NCI-H2196 (cell line): ENCODE measurements around the gene SAMD4A.

Experiments
- DNase-seq: peaks from one replicate; lab custom pipeline; 2025; ENCODE audit not compliant: unreplicated experiment; lab: John Stamatoyannopoulos, UW

SAMD4A gene

DNA sequence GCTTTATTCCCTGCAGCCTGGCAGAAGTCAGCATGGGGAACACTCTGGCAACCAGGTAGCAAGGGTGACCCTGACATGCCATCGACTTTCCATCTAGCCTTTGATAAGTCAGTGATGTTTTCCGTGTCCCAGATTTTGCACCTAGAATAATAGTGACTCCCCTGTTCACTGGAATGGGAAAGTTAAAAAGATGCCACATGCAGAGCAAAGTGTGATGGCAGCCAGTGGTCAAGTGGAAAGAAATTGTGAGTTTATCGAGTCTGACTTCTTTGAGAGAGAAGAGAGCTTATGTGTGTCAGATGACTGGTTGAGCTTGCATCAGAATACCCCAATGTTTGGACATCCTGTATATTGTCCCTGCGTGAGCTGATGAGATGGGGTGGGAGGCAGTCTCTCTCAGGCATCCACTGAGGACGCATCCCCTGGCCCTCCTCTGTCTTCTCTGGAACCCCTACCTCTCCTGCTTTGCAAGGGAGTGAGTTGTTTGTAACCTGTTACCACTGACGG lies 187.2 kb downstream of the SAMD4A start:
- no peak for DNase-seq

DNA sequence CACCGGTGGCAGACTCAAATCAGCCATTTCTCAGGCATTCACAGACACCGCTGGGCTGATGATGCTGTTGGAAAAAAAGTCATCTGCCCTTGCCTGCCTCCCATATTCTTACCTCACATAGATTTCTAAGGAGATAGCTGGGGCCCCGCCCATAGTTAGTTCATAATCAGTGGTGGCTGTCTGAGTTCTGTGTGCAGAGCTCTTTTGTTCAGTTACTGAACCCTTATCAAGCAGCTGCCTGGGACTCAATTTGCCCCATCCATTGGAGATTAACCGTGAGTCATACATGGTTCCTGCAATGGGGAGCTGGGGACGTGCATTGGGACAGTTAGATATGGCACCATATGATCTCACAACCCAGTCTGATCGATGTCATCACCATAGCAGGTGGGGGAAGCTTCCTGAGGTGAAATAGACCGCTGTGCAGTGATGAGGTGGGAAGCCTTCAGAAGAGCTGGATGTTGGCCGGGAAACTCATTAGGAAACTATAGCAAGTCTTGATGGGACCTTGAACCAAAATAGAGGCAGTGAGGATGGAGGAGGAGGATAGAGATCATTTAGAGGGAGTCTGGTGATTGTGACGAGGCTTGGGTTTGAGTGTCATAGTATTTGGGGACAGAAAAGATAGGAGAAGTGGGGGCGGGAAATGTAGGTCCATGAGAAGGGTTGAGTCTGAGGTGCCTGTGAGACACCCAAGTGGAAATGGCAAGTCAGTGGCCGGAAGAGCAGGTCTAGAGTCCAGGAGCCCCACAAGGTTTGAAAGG lies 187.9 kb downstream of the SAMD4A start:
- DNase-seq = no peak

DNA sequence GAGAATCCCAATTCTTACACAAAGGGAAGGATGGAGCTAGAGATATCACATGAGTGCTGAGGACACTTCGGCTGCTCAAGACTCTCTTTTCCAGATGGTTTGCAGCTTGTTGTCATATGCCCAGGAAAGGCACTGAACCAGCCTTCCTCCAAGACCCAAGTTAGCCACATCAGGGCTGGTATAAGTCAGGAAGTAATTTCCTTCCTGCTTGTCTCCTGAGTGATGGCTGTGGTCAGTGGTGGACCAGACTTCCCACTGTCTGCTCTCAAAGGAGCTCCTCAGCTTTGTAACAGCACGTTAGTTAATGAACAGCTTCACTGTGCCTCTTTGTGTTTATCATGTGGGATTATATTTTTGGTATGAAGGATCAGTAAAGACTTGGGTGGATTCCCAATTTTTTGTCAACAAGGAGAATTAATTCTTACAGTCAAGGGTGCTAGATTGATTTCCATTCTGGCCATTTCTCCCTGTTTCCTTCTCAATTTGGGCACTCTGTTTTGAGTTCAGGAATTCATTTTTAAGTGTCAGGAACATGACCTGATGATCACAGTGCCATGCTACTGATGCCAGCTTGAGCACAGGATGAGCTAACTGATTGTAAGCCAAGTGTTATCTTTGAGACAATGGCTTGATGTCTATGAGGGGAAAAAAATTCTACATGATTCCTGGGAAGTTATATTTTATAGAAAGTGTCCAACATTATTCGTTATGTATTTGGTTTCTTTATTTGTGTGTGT lies 189.9 kb downstream of the SAMD4A start:
- DNase-seq = no peak

DNA sequence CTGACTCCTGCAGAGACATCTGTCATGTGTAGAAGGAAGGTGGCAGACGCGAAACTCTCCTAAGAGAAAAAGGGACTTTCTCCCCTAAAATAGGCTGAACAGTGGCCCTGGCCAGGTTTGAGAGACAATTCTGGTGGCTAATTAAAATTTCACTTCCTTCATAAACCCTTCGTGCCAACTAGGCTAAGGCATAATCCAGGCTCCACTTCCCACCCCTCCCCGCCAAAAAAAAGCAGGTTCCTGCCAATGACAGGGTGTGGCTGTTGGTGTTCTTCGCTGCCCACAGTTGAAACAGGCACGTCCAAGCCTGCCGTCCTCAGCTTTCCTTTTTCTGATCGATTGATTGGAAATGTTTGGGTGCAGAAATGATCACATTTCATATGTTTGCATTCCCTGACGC lies 191.1 kb downstream of the SAMD4A start:
- no peak for DNase-seq

DNA sequence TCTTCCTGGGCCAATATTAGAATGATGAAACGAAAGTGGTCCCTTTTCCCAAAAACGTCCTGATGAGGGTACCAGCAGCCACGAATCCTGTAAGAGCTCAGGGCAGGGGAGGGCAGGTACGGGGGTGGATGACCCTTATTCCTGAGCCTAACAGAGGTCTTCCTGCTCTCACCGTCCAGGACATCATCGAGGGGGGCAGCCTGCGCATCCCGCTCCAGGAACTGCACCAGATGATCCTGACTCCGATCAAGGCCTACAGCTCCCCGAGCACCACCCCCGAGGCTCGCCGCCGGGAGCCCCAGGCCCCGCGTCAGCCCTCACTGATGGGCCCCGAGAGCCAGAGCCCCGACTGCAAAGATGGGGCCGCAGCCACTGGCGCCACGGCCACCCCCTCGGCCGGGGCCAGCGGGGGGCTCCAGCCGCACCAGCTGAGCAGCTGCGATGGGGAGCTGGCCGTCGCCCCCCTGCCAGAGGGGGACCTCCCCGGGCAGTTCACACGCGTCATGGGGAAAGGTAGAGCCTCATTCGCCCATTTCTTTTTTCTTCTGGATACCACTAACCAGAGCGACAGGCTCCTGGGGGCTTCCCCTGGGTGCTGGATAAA lies 193.2 kb downstream of the SAMD4A start:
- no peak for DNase-seq

DNA sequence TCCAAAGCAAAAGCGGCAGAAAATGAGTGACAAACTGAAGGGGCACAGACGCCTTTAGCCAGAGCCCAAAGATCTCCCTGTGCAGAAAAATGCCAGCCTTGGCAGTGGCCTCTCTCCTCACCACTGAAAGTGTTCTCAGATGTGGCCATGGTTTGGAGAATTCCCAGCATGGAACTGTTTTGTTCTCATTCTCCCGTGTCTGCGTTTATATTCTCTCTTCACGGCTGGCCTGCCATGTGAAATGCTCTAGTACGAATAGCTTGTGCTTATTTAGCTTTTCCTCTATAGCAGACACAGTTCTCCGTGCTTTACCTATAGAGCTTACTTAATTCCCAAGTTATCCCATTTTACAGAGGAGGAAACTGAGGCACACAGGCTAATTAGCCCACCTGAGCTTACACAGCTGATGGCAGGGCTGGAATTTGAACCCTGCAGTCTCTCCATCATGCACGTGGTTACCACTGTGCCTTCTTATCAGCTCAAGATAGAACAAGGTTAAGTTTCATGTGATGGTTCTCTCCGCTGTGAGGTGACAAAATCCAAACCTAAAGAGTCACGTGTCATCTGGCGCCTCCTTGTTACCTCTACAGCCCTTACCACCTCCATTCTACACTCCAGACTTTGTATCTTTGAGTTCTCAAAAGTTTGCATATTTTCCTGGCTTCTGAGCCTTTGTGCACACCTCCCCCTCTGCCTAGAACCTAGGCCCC lies 194.1 kb downstream of the SAMD4A start:
- DNase-seq = no peak

DNA sequence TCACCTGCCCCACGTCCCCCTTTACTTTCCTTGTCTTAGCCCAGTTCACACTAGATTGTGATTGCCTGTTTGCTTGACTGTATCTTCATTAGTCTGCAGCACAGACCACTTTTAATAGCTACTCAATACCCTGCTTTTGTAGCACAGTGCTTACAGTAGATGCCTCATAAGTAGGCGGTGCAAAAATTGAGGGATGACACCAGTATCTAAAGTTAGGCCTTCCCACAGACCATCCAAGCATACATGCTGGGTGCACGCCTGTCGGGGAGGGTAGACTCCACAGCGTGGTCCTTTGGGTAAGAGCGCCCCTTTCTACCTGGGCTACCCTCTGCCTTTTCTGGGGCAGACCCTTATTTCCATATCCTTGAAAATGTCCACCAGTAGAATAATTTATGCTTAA lies 194.9 kb downstream of the SAMD4A start:
- DNase-seq = no peak

DNA sequence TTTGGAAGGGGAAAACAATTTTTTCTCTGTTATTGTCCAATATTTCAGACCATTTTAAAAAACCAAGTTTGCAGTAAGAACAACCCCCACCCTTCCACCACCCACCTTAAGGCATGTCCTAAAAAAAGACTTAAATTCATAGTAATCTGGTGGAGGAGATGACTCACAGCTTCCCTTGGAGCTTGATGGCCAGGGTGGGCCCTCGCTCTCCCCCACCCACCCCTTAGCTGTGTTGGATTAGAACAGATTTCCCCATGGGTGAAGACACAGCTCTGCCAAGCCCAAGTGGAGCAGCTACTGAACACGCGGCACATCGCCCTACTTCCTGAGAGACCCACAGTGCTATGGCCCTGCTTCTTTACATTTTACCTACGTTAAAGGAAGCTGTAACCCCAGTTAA lies 195.4 kb downstream of the SAMD4A start:
- DNase-seq = no peak

DNA sequence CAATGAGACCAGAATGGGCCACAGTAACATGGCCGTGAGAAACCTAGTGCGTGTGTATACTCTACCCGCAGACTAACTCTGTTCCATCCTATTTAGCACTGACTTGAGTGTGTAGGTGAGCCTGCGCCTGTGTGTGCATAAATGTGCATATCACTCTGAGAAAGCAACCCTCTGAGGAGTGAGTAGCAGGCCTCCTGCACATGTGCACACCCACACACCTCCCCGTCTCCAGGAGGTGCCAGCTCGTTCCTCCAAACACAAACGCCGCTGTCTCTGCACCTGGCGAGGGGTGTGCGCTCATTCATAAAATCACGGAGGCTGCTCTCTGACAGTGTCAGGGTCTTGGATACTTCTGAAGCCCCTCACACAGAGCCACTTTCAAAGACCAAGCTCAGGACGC lies 196.8 kb downstream of the SAMD4A start:
- no peak for DNase-seq

DNA sequence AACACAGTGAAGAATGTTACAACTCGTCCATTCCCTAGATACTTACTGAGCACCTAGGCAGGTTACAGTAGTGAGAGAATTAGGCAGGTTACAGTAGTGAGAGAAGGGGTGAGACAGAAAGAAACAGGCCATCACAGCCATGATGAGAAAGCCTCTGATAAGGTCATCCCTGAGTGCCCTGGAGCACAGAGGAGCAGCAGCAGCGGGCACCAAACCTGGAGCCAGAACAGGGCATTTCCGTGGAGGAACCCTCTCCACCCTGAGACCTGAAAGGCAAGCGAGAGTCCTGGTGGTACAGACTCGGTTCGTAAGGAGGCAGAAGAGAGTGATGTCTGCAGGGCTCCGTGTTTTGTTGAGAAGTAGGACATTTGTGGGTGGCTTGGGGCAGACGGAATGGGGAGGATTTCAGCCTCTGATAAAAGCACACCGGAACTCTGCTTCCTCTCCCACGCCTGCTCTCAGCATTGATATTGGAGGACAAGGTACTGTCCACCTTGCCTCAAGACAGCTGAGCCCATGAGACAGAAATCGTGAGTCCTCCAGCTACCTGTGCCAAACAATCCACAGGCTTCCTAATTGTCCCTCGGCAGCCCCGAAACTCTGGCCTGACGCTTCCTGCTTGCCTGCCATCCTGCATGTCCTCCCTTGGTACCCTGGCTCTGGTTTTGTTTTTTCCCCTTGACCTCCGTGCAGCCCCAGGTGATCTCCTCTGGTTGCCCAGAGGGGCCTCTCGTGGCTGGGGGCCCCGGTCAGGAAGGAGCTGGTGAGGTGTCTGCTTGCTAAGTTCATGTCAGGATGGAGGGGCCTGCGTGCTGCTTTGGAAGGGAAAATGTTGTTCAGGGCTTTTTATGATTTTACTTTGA lies 199.6 kb downstream of the SAMD4A start:
- no peak for DNase-seq

DNA sequence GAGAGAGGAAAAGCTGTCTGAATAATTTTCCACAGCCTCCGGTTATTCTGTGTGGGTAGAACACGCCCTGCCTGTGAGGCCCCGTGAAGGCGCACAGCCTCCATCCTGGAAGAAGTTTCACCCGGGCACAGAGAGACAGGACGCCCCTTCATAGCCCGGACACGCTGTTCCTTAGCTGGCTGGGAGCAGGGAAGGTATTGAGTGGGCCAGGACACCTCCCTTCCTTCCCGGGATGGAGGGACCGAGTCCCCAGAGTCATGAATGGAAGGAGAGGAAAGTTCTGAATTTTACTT lies 200.2 kb downstream of the SAMD4A start:
- no peak for DNase-seq

DNA sequence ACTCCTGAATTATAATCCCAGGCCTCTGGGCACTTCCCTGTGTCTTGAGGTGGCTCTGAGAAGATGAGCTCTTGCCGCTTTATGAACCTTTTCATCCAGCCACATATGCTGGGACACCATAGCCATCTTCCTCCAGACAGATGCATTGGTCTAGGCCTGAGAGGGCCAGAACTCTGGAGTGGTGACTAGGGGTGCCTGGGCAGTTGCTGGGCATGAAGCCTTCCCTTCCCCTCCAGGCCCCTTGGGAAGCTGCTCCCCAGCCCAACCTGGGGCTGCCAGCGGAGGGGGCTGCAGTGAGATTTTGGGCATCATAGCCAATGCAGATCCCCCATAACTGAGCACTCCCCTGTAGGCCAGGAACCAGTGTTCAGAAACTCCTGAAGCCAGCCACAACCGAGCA lies 200.5 kb downstream of the SAMD4A start:
- DNase-seq = no peak

DNA sequence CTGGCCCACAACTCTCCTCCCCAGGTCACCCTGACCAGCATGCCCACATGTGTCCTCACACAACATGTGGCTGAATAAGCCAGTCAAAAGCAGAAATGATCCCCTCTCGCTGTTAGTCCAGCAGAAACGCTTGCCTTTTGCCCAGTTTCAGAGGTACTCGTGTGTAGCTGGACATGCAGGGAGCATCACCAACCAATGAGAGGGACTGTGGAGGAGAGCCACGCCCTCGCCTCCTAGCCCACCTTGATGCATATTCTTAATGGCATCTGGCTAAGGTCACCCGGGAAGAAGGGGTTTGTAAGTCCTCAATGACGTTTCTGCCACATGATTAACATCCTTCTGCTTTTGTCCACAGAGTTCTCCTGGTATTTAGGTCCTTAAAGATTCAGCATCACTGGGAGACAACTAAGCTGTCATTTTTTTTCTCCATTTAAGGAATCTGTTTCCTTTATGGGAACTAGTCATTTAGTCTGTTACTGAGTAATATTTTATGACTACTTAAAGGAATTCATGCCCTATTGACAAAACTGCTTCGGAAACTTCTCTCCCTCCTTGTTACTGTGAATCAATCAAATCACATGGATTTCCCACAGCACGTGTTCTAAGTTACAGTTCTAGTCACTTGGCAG lies 201.7 kb downstream of the SAMD4A start:
- DNase-seq = no peak

DNA sequence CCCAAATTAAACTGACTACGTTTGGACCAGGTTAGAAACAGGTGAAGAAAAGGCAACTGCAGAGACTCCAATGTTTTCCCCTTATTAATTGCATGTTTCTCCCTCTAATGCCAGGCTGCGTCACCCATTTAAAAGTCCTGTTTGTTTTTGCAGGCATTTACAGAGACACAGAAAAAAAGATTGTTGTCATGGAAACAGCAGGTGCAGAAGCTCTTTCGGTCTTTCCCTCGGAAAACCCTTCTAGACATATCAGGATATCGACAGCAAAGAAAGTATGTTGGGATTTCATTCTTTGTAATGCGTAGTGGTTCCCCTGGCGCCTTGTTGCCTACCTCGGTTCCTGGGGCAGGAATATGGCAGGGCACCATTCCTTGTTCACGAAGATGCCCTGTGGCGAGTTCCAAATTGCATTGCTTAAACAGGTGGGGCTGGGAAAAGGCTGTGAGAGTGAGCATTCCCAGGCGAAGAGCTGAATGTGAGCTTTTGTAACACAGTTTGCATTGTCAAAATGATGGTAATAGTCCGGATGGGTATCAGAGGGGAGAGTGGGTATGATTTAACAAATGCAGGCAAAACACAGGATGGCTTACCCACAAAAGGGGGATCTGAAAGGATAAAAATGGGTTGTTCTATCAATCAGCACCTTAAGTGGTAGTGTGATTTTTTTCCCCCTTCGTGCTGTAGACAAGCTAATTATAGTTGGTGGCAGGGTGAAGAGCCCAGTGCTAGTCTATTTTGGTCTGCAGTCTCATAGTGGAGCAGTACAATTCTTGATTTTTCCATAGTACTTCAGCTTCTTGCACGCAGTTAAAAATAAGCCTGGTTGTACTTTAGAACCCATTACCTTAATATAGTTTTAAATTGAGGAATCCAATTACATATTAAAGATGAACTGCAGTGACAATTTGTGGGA lies 203.3 kb downstream of the SAMD4A start:
- peak; percentile 2 for DNase-seq

DNA sequence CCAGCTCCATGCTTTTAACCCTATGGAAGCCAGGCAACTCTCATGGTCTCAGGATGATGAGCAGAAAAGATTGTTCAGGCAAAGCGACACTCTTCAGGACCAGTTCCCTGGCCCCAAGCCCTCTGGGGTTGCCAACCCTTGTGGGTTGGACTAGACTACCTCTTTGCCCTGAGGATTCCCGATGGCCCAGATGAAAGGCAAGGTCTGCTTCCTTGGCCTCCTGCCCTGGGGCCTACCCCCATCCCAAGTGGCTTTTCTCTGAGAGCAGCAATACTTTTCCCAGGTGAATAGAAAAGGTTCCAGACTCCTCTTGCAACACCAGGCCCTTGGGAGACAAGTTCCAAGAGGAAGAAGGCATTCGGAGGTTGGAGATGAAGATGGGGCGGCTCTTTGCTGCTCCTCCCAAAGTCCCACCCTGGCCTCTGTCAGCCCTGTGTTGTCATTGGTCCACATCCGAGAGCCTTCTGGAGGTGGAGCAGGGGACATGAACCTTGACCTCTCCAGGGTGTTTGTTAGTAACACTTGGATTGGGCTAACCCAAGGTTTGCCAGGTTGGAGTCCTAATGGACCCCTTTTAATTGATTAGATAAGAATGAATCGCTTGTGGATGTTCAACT lies 204.6 kb downstream of the SAMD4A start:
- no peak for DNase-seq

DNA sequence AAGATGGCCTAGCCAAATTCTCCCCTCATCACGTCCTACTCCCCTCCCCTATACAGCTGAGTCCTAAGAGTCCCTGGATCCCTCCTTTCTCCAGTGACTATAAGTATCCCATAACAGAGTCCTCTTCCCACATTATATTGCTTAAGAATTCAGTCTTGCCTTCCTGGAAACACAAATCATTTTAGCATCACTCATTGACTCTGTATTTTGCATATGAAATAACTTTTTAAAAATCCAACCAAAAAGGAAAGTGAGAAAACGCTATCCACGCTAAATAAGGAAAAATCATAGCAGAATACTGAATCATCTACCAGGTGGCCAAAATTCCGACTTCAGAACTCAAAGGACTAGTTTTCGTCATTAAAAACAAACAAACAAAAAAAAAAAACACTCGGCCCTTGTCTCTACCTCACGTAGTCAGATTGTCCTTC lies 205.5 kb downstream of the SAMD4A start:
- no peak for DNase-seq

DNA sequence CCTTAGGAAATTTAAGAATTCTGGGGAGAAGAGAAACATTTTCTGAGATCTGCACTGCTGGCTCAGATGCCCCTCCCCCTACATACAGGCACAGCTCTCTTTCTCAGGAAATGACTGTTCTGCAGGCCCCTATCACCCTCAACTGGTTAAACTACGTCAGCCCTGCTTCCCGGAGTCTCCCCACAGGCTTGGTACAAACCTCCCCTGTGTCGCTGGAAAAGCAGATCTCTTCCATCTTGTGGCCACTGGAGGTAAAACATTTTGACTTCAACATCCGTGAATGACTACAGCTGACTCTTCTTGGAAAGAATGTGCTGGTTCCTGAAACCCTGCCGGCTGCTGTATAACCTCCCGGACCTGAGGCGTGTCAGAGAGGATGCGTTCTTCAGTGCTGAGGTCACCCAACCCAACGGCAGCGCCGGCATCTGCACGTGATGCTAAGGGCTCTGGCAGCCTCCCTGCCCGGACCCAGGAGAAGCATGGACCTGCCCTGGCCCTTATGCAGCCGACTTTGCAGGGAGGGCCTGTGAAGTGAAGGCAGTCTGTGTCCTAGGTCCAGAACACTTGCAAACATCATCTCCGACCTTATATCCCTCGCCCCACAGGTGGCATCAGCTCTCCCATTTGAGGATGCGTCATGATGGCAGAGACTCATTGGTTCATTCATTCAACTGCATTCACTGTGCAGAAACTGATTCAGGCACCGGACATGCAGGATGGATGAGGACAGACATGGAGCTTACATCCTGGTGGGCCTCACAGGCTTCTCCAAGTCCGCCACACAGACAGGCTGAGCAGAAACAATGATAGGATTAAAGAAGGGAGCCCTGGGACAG lies 206.5 kb downstream of the SAMD4A start:
- DNase-seq = peak; percentile 83

DNA sequence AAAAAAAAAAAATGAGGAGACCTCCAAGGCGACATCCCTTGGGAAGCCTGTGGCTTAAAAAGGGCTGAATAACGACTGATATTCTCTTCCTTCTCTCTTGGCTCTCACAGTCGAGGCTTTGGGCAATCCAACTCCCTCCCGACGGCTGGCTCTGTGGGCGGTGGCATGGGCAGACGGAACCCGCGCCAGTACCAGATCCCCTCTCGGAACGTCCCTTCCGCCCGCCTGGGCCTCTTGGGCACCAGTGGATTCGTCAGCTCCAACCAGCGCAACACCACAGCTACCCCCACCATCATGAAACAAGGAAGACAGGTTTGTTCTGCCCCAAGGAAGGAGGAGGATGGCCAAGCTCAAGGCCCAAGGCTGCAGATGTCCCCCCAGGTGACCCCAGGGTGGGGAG lies 207.9 kb downstream of the SAMD4A start:
- no peak for DNase-seq
